SK-N-SH (cell line): Measurements from ENCODE around the gene ADAMTS6.

Experiments used
- EZH2phosphoT487 ChIP-seq: fragments of 200-600 bp; sonication (generic); IDR thresholded peaks from 2 replicates; pipeline ENCODE4 v1.6.1; 2017; ENCODE audit warnings: low read depth, mixed run types, mild to moderate bottlenecking, antibody characterized with exemption, moderate library complexity, borderline replicate concordance
- GABPA ChIP-seq: IDR thresholded peaks from 2 replicates; pipeline ENCODE4 v1.4.0; 2012; ENCODE audit warnings: low read depth, mild to moderate bottlenecking
- JUND ChIP-seq: IDR thresholded peaks from 2 replicates; pipeline ENCODE4 v1.4.0; 2012
- MAX ChIP-seq: IDR thresholded peaks from 2 replicates; pipeline ENCODE4 v1.4.0; 2012; ENCODE audit warnings: low read depth
- POLR2AphosphoS5 ChIP-seq: IDR thresholded peaks from 2 replicates; pipeline ENCODE4 v1.6.1; 2012; ENCODE audit warnings: low read depth, low read length
- SIN3A ChIP-seq: IDR thresholded peaks from 2 replicates; pipeline ENCODE4 v1.6.1; 2012; ENCODE audit warnings: low read depth, mild to moderate bottlenecking, low read length, moderate library complexity, borderline replicate concordance
- TF ChIP-seq, protein P1 (sequence below): fragments of 200-600 bp; sonication (generic); IDR thresholded peaks from 2 replicates; pipeline ENCODE4 v1.6.1; 2017; ENCODE audit warnings: antibody characterized with exemption, mild to moderate bottlenecking, moderate library complexity
- TF ChIP-seq, protein P2 (sequence below): fragments of 150-350 bp; IDR thresholded peaks from 2 replicates; pipeline ENCODE4 v1.6.1; 2017; ENCODE audit warnings: antibody characterized with exemption, low read length, low read depth, borderline replicate concordance

DNA sequence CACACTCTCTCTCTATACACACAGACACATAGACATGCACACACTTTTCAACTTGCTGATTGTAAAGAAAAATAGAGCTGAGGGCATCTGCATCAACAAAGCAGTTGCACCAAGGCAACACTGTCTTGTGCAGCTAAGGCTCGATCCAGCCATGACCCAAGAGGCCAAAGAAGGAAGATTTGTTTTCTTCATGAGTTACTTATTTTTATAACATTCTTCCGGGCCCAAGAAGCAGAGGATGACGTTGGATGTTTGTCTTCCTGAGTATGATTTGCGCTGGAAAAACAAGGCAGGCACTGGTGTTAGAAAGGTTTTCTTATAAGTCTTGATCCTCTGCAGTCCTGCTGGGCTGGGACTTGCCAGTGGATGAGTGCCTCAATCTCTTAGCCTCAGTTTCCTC lies 344.1 kb downstream of the ADAMTS6 start:
- TF ChIP-seq, protein P1, sequence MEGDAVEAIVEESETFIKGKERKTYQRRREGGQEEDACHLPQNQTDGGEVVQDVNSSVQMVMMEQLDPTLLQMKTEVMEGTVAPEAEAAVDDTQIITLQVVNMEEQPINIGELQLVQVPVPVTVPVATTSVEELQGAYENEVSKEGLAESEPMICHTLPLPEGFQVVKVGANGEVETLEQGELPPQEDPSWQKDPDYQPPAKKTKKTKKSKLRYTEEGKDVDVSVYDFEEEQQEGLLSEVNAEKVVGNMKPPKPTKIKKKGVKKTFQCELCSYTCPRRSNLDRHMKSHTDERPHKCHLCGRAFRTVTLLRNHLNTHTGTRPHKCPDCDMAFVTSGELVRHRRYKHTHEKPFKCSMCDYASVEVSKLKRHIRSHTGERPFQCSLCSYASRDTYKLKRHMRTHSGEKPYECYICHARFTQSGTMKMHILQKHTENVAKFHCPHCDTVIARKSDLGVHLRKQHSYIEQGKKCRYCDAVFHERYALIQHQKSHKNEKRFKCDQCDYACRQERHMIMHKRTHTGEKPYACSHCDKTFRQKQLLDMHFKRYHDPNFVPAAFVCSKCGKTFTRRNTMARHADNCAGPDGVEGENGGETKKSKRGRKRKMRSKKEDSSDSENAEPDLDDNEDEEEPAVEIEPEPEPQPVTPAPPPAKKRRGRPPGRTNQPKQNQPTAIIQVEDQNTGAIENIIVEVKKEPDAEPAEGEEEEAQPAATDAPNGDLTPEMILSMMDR, result no peak
- TF ChIP-seq MAX (no peak), JUND (no peak), EZH2phosphoT487 (no peak), SIN3A (no peak), POLR2AphosphoS5 (no peak), GABPA (no peak)
- TF ChIP-seq, protein P2, sequence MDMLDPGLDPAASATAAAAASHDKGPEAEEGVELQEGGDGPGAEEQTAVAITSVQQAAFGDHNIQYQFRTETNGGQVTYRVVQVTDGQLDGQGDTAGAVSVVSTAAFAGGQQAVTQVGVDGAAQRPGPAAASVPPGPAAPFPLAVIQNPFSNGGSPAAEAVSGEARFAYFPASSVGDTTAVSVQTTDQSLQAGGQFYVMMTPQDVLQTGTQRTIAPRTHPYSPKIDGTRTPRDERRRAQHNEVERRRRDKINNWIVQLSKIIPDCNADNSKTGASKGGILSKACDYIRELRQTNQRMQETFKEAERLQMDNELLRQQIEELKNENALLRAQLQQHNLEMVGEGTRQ, result no peak
